SK-N-SH (cell line): ENCODE results near the gene RPL10. TPM values are rescaled to one million over a fixed set of nuclear protein-coding genes. Genes with fewer than 3 reads are reported as not detected.

Experiments used
- CTCF ChIA-PET: fragments of 300-600, 350-600 bp; formaldehyde crosslinking; extraction: SDS; loops from one replicate; lab custom pipeline; 2021; lab: Yijun Ruan, JAX
- POLR2A ChIA-PET: fragments of 350-600 bp; sonication (Branson Sonifier 250); formaldehyde crosslinking; extraction: SDS; loops from one replicate; lab custom pipeline; 2020; ENCODE audit warnings: antibody characterized with exemption, inconsistent platforms; lab: Yijun Ruan, JAX
- DNase-seq: peaks from one replicate; pipeline ENCODE4 v3.0.0; 2012
- H2AFZ ChIP-seq: fragments of 200-600 bp; sonication (generic); 2 replicates; pipeline ENCODE4 v1.8.1; 2016; ENCODE audit warnings: antibody characterized with exemption, mild to moderate bottlenecking, low read depth
- H3F3A ChIP-seq: fragments of 200-600 bp; sonication (generic); replicated peaks from 2 replicates; pipeline ENCODE3; 2016; ENCODE audit warnings: antibody characterized with exemption, mild to moderate bottlenecking; ENCODE audit not compliant: insufficient read depth
- H3K27ac ChIP-seq, 2 experiments: fragments of 200-500 bp in 1 of 2; fragments of 200-600 bp in 1 of 2; sonication (Bioruptor generic) in 1 of 2; sonication (generic), shearing (Covaris generic) in 1 of 2; 2 replicates each; pipeline versions ENCODE4 v1.5.1 to v1.6.1; 2014 to 2016; ENCODE audit warnings: low read depth in 2 of 2, inconsistent platforms in 1 of 2, low read length in 1 of 2, mild to moderate bottlenecking in 1 of 2, mixed read lengths in 1 of 2
- H3K27me3 ChIP-seq: fragments of 200-600 bp; sonication (generic), shearing (Covaris generic); 2 replicates; pipeline ENCODE4 v1.6.1; 2016; ENCODE audit warnings: mixed run types; ENCODE audit not compliant: insufficient read depth
- H3K36me3 ChIP-seq, 2 experiments: fragments of 200-500 bp in 1 of 2; fragments of 200-600 bp in 1 of 2; sonication (Bioruptor generic) in 1 of 2; sonication (generic) in 1 of 2; replicated peaks in 1 of 2; 2 replicates each; pipeline versions ENCODE3 to v1.5.1; 2014 to 2016; ENCODE audit warnings: low read length in 1 of 2, mild to moderate bottlenecking in 1 of 2; ENCODE audit not compliant: insufficient read depth in 2 of 2, control insufficient read depth in 1 of 2
- H3K4me1 ChIP-seq, 2 experiments: fragments of 200-500 bp in 1 of 2; fragments of 200-600 bp in 1 of 2; sonication (Bioruptor generic) in 1 of 2; sonication (generic), shearing (Covaris generic) in 1 of 2; 2 replicates each; pipeline versions ENCODE4 v1.5.1 to v1.6.1; 2014 to 2016; ENCODE audit warnings: low read depth in 1 of 2, low read length in 1 of 2, mixed run types in 1 of 2; ENCODE audit not compliant: insufficient read depth in 2 of 2, control insufficient read depth in 1 of 2
- H3K4me2 ChIP-seq: fragments of 200-600 bp; sonication (generic), shearing (Covaris generic); 2 replicates; pipeline ENCODE4 v1.6.1; 2017; ENCODE audit warnings: mixed run types
- H3K4me3 ChIP-seq, 2 experiments: fragments of 200-500 bp in 1 of 2; fragments of 200-600 bp in 1 of 2; sonication (Bioruptor generic) in 1 of 2; sonication (generic), shearing (Covaris generic) in 1 of 2; 2 replicates each; pipeline versions ENCODE4 v1.5.1 to v1.8.1; 2014 to 2016; ENCODE audit warnings: low read depth in 2 of 2, inconsistent platforms in 1 of 2, low read length in 1 of 2, mild to moderate bottlenecking in 1 of 2, mixed read lengths in 1 of 2, moderate library complexity in 1 of 2
- H3K79me2 ChIP-seq: fragments of 200-600 bp; sonication (generic); 2 replicates; pipeline ENCODE4 v1.8.1; 2017; ENCODE audit warnings: mild to moderate bottlenecking; ENCODE audit not compliant: insufficient read depth
- H3K9ac ChIP-seq: fragments of 200-600 bp; sonication (generic); 2 replicates; pipeline ENCODE4 v1.6.1; 2017; ENCODE audit warnings: mixed run types
- H3K9me2 ChIP-seq: fragments of 200-600 bp; sonication (generic); 2 replicates; pipeline ENCODE4 v1.6.1; 2017; ENCODE audit warnings: mixed run types
- H3K9me3 ChIP-seq: fragments of 200-600 bp; sonication (generic); 2 replicates; pipeline ENCODE4 v1.6.1; 2017; ENCODE audit warnings: mixed run types, mild to moderate bottlenecking, moderate library complexity
- H4K20me1 ChIP-seq: fragments of 200-600 bp; sonication (generic); 2 replicates; pipeline ENCODE4 v1.6.1; 2017; ENCODE audit warnings: mild to moderate bottlenecking, mixed run types; ENCODE audit not compliant: insufficient read depth
- CHD2 ChIP-seq: fragments of 150-350 bp; IDR thresholded peaks from 2 replicates; pipeline ENCODE4 v1.6.1; 2018; ENCODE audit warnings: low read length; ENCODE audit not compliant: partially characterized antibody
- FOSL2 ChIP-seq: IDR thresholded peaks from 2 replicates; pipeline ENCODE4 v1.4.0; 2012; ENCODE audit warnings: low read depth, mild to moderate bottlenecking, moderate library complexity, borderline replicate concordance
- GATA2 ChIP-seq: sonication (generic); formaldehyde crosslinking; IDR thresholded peaks from 2 replicates; pipeline ENCODE4 v1.5.0; 2020; ENCODE audit warnings: mild to moderate bottlenecking, missing genetic modification reagents
- MEF2A ChIP-seq: IDR thresholded peaks from 2 replicates; pipeline ENCODE4 v1.4.0; 2012; ENCODE audit warnings: low read depth, borderline replicate concordance
- NRF1 ChIP-seq: IDR thresholded peaks from 2 replicates; pipeline ENCODE4 v1.6.1; 2012; ENCODE audit warnings: low read depth, mild to moderate bottlenecking, low read length
- POLR2AphosphoS5 ChIP-seq: IDR thresholded peaks from 2 replicates; pipeline ENCODE4 v1.6.1; 2012; ENCODE audit warnings: low read depth, low read length
- RFX5 ChIP-seq: IDR thresholded peaks from 2 replicates; pipeline ENCODE4 v1.6.1; 2012; ENCODE audit warnings: mild to moderate bottlenecking, improper control_type of control experiment, low read length
- RXRA ChIP-seq: IDR thresholded peaks from 2 replicates; pipeline ENCODE4 v1.4.0; 2012; ENCODE audit warnings: low read depth, mild to moderate bottlenecking, borderline replicate concordance
- SIN3A ChIP-seq: IDR thresholded peaks from 2 replicates; pipeline ENCODE4 v1.6.1; 2012; ENCODE audit warnings: low read depth, mild to moderate bottlenecking, low read length, moderate library complexity, borderline replicate concordance
- SMC3 ChIP-seq: IDR thresholded peaks from 2 replicates; pipeline ENCODE4 v1.6.1; 2012; ENCODE audit warnings: low read depth, low read length, improper control_type of control experiment
- TEAD4 ChIP-seq: IDR thresholded peaks from 2 replicates; pipeline ENCODE4 v1.4.0; 2012; ENCODE audit warnings: mild to moderate bottlenecking, borderline replicate concordance; ENCODE audit not compliant: insufficient read depth
- USF1 ChIP-seq: IDR thresholded peaks from 2 replicates; pipeline ENCODE4 v1.4.0; 2012; ENCODE audit warnings: low read depth, borderline replicate concordance
- ZBTB33 ChIP-seq: IDR thresholded peaks from 2 replicates; pipeline ENCODE4 v1.4.0; 2012; ENCODE audit warnings: low read depth, borderline replicate concordance
- WGBS: methylation state at CpG from one replicate; pipeline ENCODE4 v1.1.6; 2017; ENCODE audit warnings: low lambda C conversion rate; 5-methylcytosine and 5-hydroxymethylcytosine counted together
- polyA plus RNA-seq, 3 experiments: library from polyadenylated mRNA; depleted of rRNA; stranded (reverse); fragments of >200 nt; gene quantifications; 2 replicates each; pipeline ENCODE4 v1.2.3, GENCODE V29; 2012

The RPL10 gene
- polyA plus RNA-seq, 1 of the 3 experiments (the other 2 are of a cell fraction) = 4,562 TPM

- Histone ChIP-seq H3F3A (peaks cover 15% of the 10 kb centered on the region), H3K9me3 (no peaks in the 10 kb centered on the region), H3K27me3 (no peaks in the 10 kb centered on the region; the same call in 1 of the 2 replicates), H3K27ac (peak within 1 kb of the TSS; percentile 89 to 90), H2AFZ (0 out of 2 replicates have a peak within 1 kb of the TSS, but pooled peaks have one; percentile 29), H3K4me3 (peak within 1 kb of the TSS; percentile 61 to 73), H4K20me1 (no peaks in the 10 kb centered on the region), H3K9ac (peak within 1 kb of the TSS; percentile 97), H3K79me2 (peaks cover 35% of the 10 kb centered on the region), H3K4me2 (peak within 1 kb of the TSS; percentile 81), H3K4me1 (peaks cover 0 to 14% of the 10 kb centered on the region in 2 experiments; a peak in 1 of 4 replicates), H3K36me3 (no peaks in the 10 kb centered on the region), H3K9me2 (no peaks in the 10 kb centered on the region)
- POLR2A ChIA-PET = interaction anchor here (0.6 to 0.7 kb wide), 2 partner anchors 67 to 360 kb away, joined by 3 read pairs; no protein-coding TSS in a partner anchor
- WGBS = 59% methylated on average over 53 of the region's 103 CpGs
- DNase-seq = peak; percentile 89
- TF ChIP-seq RFX5 (peak; percentile 79), MEF2A (no peak), POLR2AphosphoS5 (peak; percentile 13; the same call in 1 of the 2 replicates), TEAD4 (no peak), GATA2 (no peak), FOSL2 (no peak), RXRA (no peak), SIN3A (0 out of 2 replicates have a peak, but pooled peaks have one; percentile 12), NRF1 (peak; percentile 74), SMC3 (no peak), USF1 (0 out of 2 replicates have a peak, but pooled peaks have one; percentile 14), ZBTB33 (peak; percentile 94), CHD2 (peak; percentile 98)
- CTCF ChIA-PET = interaction anchor here (0.6 kb wide), 1 partner anchor 101 kb away, joined by 3 read pairs; no protein-coding TSS in a partner anchor
Observed at GRCh38 chrX:154378799-154379568, 19.2 kb upstream of the RPL10 start, which contains the start of gene EMD. TSS of gene EMD (plus strand) at chrX:154379295. CDS start at chrX:154379485, 190 bp downstream.
